Muscle of leg (tissue), 11 donors: ENCODE measurements around the gene IRS1. TPM values are rescaled to one million over a fixed set of nuclear protein-coding genes. Genes with fewer than 3 reads are reported as not detected.

Experiments
- DNase-seq: peaks from one replicate; pipeline ENCODE4 v3.0.0; 2013
- H3K27ac ChIP-seq: one replicate; pipeline ENCODE4 v1.5.1; 2013; ENCODE audit warnings: mild to moderate bottlenecking, low read length, control low read depth
- H3K27me3 ChIP-seq: one replicate; pipeline ENCODE4 v1.6.1; 2013; ENCODE audit warnings: low read length; ENCODE audit not compliant: control insufficient read depth, insufficient read depth
- H3K36me3 ChIP-seq: one replicate; pipeline ENCODE4 v1.6.1; 2013; ENCODE audit warnings: low read length; ENCODE audit not compliant: control insufficient read depth, insufficient read depth
- H3K4me1 ChIP-seq: one replicate; pipeline ENCODE4 v1.6.1; 2013; ENCODE audit warnings: low read length; ENCODE audit not compliant: control insufficient read depth, insufficient read depth
- H3K4me3 ChIP-seq: one replicate; pipeline ENCODE4 v1.5.1; 2013; ENCODE audit warnings: low read length, control low read depth
- H3K9me3 ChIP-seq: replicated peaks from 2 replicates; pipeline ENCODE4 v1.6.1; 2013; ENCODE audit warnings: low read depth, low read length; ENCODE audit not compliant: control insufficient read depth
- WGBS: methylation state at CpG from one replicate; pipeline ENCODE4 v1.1.5; 2013; ENCODE audit warnings: missing lambda C conversion rate; ENCODE audit not compliant: insufficient coverage; 5-methylcytosine and 5-hydroxymethylcytosine counted together
- polyA plus RNA-seq, 8 donors: library from polyadenylated mRNA; unstranded; fragments of 120-200 nt; gene quantifications; one replicate each; pipeline versions ENCODE4 v1.2.1 to v1.2.3, GENCODE V29; 2013; ENCODE audit warnings: inconsistent platforms in 1 of 8, low replicate concordance in 1 of 8; ENCODE audit not compliant: insufficient read length in 8 of 8, insufficient read depth in 1 of 8
- total RNA-seq: library from RNA; stranded (reverse); fragments of 120-200 nt; gene quantifications from one replicate; pipeline ENCODE4 v1.2.4, GENCODE V29; 2013

The IRS1 gene
- total and polyA plus RNA-seq, 9 donors = 9.2 to 22.1 (median 14.3) TPM

DNA sequence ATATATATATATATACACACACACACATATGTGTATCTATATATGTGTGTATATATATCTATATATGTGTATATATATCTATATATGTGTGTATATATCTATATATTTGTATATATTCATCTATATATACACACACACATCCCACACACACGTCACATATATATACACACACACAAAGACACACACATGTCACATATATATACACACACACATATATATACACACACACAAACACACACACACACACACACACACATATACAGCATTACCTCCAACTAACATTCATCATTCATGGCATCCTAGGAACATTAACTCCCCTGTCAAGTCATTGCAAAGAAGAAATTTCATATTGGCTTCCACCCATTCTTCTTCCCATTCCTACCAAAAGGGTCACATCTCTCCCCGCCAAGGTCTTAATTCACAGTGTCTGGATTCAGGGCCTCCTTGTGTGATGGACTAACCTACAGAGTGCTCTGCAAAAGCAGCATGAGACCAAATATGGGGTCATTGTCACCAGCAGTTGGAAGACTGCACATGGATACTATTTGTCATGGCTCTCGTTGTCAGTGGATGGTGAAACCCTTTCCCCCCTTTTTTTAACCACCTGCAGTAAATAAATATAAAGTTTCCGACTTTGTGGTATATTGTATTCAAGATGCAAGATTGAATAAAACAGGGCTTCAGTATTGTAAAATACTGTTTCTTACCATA, 67.0 kb downstream of the IRS1 start:
- Histone ChIP-seq H3K4me1 (peaks cover 4% of the 10 kb centered on the region), H3K4me3 (no peak overlapping the region), H3K27ac (no peak overlapping the region), H3K27me3 (no peaks in the 10 kb centered on the region), H3K36me3 (peaks cover 4% of the 10 kb centered on the region), H3K9me3 (no peaks in the 10 kb centered on the region)
- DNase-seq = no peak
- 29% methylated on average over 1 of the region's 4 CpGs for WGBS

DNA sequence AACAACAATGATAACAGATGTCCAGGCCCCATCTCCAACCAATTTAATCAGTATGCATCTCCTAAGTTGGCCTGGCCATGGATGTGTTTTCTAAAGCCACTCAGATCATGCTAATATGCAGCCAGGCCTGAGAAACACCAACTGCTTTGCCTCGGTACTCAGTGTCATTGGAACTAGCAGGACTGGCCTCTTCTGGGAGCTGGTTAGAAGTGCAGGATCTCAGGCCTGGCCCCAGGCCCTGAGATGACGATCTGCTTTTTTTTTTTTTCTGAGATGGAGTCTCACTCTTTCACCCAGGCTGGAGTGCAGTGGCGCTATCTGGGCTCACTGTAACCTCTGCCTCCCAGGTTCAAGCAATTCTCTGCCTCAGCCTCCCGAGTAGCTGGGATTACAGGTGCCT, 69.1 kb downstream of the IRS1 start:
- no peaks in the 10 kb centered on the region for H3K9me3 ChIP-seq
- H3K27ac ChIP-seq = no peak overlapping the region
- 59% methylated on average over 3 of the region's 4 CpGs for WGBS
- no peaks in the 10 kb centered on the region for H3K27me3 ChIP-seq
- peaks cover 4% of the 10 kb centered on the region for H3K4me1 ChIP-seq
- DNase-seq = peak; percentile 64
- no peak overlapping the region for H3K4me3 ChIP-seq
- H3K36me3 ChIP-seq = peaks cover 4% of the 10 kb centered on the region

DNA sequence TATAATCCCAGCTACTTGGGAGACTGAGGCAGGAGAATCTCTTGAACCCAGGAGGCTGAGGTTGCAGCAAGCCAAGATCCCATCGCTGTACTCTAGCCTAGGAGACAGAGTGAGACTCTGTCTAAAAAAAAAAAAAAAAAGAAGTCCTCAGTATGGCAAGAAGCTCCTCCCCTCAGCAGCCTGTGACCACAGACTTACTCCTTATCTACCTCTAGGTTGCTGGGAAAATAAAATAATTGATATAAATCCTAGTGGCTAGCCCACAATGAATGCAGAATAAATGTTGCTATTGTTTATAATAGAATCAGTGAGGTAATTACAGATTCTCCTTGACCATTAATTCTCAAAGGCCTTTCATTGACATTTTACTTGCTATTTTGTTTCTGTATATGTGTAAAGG, 70.6 kb downstream of the IRS1 start:
- Histone ChIP-seq H3K27me3 (no peaks in the 10 kb centered on the region), H3K9me3 (no peaks in the 10 kb centered on the region), H3K4me1 (peaks cover 4% of the 10 kb centered on the region), H3K4me3 (no peak overlapping the region), H3K36me3 (peaks cover 2% of the 10 kb centered on the region), H3K27ac (no peak overlapping the region)
- no CpG with 5 or more reads among the region's 1 CpG for WGBS
- DNase-seq = no peak

DNA sequence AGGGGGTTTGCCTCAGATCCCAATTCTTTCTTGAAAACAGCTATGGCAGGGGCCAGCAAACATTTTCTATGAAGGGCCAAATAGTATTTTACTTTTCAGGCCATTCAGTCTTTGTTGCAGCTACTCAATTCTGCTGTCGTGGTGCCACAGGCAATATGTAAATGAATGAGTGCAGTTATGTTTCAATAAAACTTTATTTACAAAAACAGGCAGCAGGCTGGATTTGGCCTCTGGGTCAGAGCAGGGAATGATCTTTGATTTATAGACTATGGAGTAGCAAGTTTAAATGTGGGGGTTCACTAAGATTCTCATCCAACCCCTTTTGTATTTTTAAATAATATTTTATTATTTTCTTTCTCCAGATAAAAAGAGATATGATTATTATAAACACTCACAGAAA, 72.4 kb downstream of the IRS1 start:
- WGBS = no CpG with 5 or more reads among the region's 1 CpG
- H3K27ac ChIP-seq = no peak overlapping the region
- peaks cover 4% of the 10 kb centered on the region for H3K4me1 ChIP-seq
- no peak for DNase-seq
- no peaks in the 10 kb centered on the region for H3K9me3 ChIP-seq
- H3K36me3 ChIP-seq = no peaks in the 10 kb centered on the region
- no peak overlapping the region for H3K4me3 ChIP-seq
- no peaks in the 10 kb centered on the region for H3K27me3 ChIP-seq

DNA sequence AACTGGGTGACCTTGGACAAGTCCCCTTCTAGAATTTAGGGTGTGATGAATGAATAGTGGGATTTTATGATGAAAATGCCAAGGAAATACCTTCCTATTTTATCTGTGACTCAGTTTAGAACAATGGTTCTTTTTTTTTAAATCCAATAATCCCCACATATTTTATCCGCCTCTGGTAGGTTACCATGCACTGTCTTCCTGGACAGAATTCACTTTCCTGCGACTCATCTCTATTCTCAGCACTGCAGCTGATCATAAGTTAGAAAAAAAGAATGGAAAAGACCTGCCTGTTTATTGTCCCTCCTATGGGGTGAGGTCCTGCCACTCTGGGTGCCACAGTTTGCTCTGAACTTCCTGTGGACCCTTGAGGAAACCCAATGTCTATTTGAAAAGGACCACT, 73.1 kb downstream of the IRS1 start:
- no peaks in the 10 kb centered on the region for H3K27me3 ChIP-seq
- no peaks in the 10 kb centered on the region for H3K9me3 ChIP-seq
- H3K4me3 ChIP-seq = no peak overlapping the region
- DNase-seq = no peak
- no peaks in the 10 kb centered on the region for H3K36me3 ChIP-seq
- WGBS = no CpG with 5 or more reads among the region's 2 CpGs
- H3K4me1 ChIP-seq = peaks cover 3% of the 10 kb centered on the region
- H3K27ac ChIP-seq = no peak overlapping the region

DNA sequence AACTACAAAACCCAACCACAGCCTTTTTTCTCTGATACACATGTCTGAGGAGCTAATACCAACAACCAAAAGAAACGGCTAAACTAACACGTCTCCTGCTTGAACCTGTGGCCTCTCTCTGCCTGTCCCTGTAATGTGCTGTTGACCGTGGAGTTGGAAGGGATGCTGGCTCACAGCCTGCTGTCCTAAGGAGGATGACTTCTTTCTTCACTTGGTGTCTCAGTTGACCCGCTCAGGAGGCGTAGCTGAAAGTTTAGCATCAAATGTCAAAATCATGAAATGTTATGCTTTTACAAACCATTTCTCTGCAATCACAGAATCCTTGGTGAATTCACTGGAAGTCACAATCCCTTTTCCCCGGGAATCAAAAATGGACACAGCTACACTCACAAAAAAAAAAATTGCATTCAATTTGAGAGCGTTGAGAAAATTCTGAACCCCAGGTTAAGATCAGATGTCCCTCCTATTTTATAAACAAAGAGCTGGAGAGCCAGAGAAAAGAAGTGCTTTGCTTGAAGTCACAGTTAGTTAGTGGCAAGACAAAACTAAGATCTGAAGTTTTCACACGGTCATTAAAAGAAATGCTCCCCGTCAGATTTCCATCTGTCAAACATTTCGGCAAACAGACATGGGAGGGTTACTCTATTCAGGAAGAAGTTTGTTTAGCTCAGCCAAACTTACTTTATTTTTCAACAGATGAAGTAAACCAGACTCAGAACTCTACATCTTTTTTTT, 74.3 kb downstream of the IRS1 start:
- peak; percentile 50 for DNase-seq
- H3K4me3 ChIP-seq = no peak overlapping the region
- H3K36me3 ChIP-seq = no peaks in the 10 kb centered on the region
- H3K9me3 ChIP-seq = no peaks in the 10 kb centered on the region
- WGBS = 54% methylated on average over 2 of the region's 10 CpGs
- H3K4me1 ChIP-seq = peaks cover 2% of the 10 kb centered on the region
- H3K27me3 ChIP-seq = no peaks in the 10 kb centered on the region
- no peak overlapping the region for H3K27ac ChIP-seq

DNA sequence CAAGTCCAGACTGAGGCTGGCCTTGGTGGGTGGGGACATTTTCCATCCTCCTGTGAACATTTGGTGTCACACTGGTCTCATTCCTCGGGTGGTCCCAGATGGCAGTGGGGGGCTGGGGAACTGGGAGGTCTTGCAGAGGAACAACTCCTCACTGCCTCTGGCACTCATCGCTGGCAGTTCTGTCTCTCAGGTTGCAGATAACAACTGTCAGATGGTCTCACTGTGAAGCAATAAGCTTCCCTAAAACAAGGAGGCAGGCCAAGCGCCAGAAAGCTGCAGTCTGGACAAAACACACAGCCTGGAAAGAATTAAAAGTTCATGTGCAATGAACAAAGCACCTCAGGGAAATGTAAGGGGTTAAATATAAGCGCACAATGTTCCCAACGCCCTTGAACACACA, 78.1 kb downstream of the IRS1 start:
- Histone ChIP-seq H3K27ac (no peak overlapping the region), H3K27me3 (no peaks in the 10 kb centered on the region), H3K9me3 (no peaks in the 10 kb centered on the region), H3K36me3 (no peaks in the 10 kb centered on the region), H3K4me1 (no peaks in the 10 kb centered on the region), H3K4me3 (no peak overlapping the region)
- WGBS = 0% methylated on average over 1 of the region's 5 CpGs
- DNase-seq = peak; percentile 85

DNA sequence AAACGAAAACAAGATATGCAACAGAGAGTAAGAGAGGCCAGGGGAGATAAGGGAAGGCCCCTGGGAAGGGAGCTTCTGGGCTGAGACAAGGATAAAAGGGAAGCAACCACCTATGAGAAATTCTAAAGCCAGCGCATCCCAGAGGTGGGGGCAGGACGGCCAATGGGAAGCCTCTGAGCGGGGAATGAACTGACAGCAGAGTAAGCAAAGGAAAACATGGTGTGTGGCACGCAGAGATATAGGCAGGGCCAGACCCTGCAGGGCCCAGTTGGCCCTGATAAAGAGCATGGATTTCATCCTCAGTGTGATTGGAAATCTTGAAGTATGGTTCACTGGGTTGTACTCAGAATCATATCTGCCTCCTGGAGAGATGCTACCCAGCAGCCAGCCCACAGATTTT, 78.7 kb downstream of the IRS1 start:
- 74% methylated on average over 5 of the region's 5 CpGs for WGBS
- H3K27ac ChIP-seq = no peak overlapping the region
- no peaks in the 10 kb centered on the region for H3K36me3 ChIP-seq
- H3K9me3 ChIP-seq = no peaks in the 10 kb centered on the region
- no peaks in the 10 kb centered on the region for H3K4me1 ChIP-seq
- H3K27me3 ChIP-seq = no peaks in the 10 kb centered on the region
- no peak overlapping the region for H3K4me3 ChIP-seq
- DNase-seq = no peak

DNA sequence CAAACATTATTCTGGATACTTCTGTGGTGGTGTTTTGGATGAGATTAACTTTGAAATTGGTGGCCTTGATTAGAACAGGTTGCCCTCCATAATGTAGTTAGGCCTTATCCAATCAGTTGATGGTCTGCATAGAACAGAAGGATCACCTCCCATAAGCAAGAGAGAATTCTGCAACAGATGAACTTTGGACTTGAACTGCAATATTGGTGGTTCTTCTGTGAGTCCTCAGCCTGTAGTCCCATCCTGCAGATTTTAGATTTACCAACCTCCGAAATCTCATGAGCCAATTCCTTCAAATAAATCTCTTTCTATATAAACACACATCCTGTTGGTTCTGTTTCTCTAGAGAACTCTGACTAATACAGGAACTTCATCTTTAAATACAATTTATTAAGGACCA, 81.9 kb downstream of the IRS1 start:
- no peak for DNase-seq
- Histone ChIP-seq H3K27me3 (no peaks in the 10 kb centered on the region), H3K36me3 (no peaks in the 10 kb centered on the region), H3K9me3 (no peaks in the 10 kb centered on the region), H3K4me3 (no peak overlapping the region), H3K4me1 (no peaks in the 10 kb centered on the region), H3K27ac (no peak overlapping the region)
- 100% methylated on average over 1 of the region's 1 CpG for WGBS

DNA sequence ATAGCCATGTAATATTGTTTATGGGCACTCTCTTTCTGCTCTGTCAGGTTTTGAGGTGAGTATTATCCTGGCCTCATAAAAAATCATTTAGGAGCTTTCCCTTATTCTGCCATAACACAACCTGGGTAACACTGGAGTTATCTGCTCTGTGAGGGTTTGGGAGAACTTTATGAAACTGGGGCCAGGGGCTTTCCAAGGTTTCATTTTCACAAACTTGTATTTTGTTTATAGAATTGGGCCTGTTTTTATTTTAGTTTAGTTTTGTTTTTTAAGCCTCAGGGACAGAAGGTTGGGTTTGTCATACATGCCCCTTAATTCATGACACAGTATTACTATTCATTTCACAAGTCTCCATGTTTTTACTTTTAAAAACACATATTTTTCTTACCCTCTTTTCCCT, 83.5 kb downstream of the IRS1 start:
- DNase-seq = no peak
- Histone ChIP-seq H3K4me1 (no peaks in the 10 kb centered on the region), H3K27me3 (no peaks in the 10 kb centered on the region), H3K27ac (no peak overlapping the region), H3K9me3 (no peaks in the 10 kb centered on the region), H3K36me3 (no peaks in the 10 kb centered on the region), H3K4me3 (no peak overlapping the region)
